ENCODE measurements around the gene ZPBP2. TPM values are rescaled to one million over a fixed set of nuclear protein-coding genes. Genes with fewer than 3 reads are reported as not detected.
"Not testable (repeated sequence)": the region's sequence is repeated elsewhere in the genome, so short reads cannot be mapped to it uniquely, and the experiment has no call there.

ZPBP2 gene
- polyA plus RNA-seq, 1 donor from 2014 or later, result not detected

- no peak overlapping the region for H2AFZ ChIP-seq (ENCODE audit: low read depth, low read length)
- H3K9ac ChIP-seq (ENCODE audit: low read length), result no peak overlapping the region
- H3K27ac ChIP-seq (ENCODE audit: low read length), result no peak overlapping the region
- H3K9me2 ChIP-seq (ENCODE audit: insufficient read depth, low read length), result no peaks in the 10 kb centered on the region
- H3K4me2 ChIP-seq (ENCODE audit: low read length), result no peak overlapping the region
- H3K4me3 ChIP-seq (ENCODE audit: low read length), result no peak overlapping the region
- no peaks in the 10 kb centered on the region for H3K27me3 ChIP-seq (ENCODE audit: insufficient read depth, low read depth, low read length)
- H3F3A ChIP-seq (ENCODE audit: insufficient read depth, low read length, poor library complexity, severe bottlenecking), result no peaks in the 10 kb centered on the region
- H4K20me1 ChIP-seq (ENCODE audit: insufficient read depth), result no peaks in the 10 kb centered on the region
- TF ChIP-seq EP300 (conservative IDR thresholded peaks at IDR 0.05; ENCODE audit: poor library complexity, severe bottlenecking), result no peak
- no peak for TF ChIP-seq RAD21 (conservative IDR thresholded peaks at IDR 0.05)
- no peak for TF ChIP-seq MXI1 (conservative IDR thresholded peaks at IDR 0.05; ENCODE audit: poor library complexity, severe bottlenecking)
- TF ChIP-seq TAF1 (IDR thresholded peaks at IDR 0.05; ENCODE audit: low read depth), result no peak
- no peak for TF ChIP-seq POLR2AphosphoS5 (IDR thresholded peaks at IDR 0.05)
- TF ChIP-seq, protein P1, sequence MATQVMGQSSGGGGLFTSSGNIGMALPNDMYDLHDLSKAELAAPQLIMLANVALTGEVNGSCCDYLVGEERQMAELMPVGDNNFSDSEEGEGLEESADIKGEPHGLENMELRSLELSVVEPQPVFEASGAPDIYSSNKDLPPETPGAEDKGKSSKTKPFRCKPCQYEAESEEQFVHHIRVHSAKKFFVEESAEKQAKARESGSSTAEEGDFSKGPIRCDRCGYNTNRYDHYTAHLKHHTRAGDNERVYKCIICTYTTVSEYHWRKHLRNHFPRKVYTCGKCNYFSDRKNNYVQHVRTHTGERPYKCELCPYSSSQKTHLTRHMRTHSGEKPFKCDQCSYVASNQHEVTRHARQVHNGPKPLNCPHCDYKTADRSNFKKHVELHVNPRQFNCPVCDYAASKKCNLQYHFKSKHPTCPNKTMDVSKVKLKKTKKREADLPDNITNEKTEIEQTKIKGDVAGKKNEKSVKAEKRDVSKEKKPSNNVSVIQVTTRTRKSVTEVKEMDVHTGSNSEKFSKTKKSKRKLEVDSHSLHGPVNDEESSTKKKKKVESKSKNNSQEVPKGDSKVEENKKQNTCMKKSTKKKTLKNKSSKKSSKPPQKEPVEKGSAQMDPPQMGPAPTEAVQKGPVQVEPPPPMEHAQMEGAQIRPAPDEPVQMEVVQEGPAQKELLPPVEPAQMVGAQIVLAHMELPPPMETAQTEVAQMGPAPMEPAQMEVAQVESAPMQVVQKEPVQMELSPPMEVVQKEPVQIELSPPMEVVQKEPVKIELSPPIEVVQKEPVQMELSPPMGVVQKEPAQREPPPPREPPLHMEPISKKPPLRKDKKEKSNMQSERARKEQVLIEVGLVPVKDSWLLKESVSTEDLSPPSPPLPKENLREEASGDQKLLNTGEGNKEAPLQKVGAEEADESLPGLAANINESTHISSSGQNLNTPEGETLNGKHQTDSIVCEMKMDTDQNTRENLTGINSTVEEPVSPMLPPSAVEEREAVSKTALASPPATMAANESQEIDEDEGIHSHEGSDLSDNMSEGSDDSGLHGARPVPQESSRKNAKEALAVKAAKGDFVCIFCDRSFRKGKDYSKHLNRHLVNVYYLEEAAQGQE (IDR thresholded peaks at IDR 0.05; ENCODE audit: borderline replicate concordance), result no peak
- TF ChIP-seq, protein P2, sequence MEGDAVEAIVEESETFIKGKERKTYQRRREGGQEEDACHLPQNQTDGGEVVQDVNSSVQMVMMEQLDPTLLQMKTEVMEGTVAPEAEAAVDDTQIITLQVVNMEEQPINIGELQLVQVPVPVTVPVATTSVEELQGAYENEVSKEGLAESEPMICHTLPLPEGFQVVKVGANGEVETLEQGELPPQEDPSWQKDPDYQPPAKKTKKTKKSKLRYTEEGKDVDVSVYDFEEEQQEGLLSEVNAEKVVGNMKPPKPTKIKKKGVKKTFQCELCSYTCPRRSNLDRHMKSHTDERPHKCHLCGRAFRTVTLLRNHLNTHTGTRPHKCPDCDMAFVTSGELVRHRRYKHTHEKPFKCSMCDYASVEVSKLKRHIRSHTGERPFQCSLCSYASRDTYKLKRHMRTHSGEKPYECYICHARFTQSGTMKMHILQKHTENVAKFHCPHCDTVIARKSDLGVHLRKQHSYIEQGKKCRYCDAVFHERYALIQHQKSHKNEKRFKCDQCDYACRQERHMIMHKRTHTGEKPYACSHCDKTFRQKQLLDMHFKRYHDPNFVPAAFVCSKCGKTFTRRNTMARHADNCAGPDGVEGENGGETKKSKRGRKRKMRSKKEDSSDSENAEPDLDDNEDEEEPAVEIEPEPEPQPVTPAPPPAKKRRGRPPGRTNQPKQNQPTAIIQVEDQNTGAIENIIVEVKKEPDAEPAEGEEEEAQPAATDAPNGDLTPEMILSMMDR (IDR thresholded peaks at IDR 0.05; ENCODE audit: poor library complexity, severe bottlenecking), result no peak
- no peak for TF ChIP-seq EZH2 (IDR thresholded peaks at IDR 0.05; ENCODE audit: borderline replicate concordance, insufficient read depth, low read length, poor library complexity, severe bottlenecking)
- TF ChIP-seq SMC3 (conservative IDR thresholded peaks at IDR 0.05; ENCODE audit: poor library complexity), result no peak
- no peaks in the 10 kb centered on the region for H3K36me3 ChIP-seq (ENCODE audit: insufficient read depth, low read length)
- no peaks in the 10 kb centered on the region for H3K9me3 ChIP-seq (ENCODE audit: low read length)
- no peaks in the 10 kb centered on the region for H3K79me2 ChIP-seq (replicated peaks; ENCODE audit: insufficient read depth, low read length)
Observed at GRCh38 chr17:39846205-39846604, 21.8 kb upstream of the ZPBP2 start.

- H3K9ac ChIP-seq (ENCODE audit: low read length), result no peak overlapping the region
- TF ChIP-seq EP300 (conservative IDR thresholded peaks at IDR 0.05; ENCODE audit: poor library complexity, severe bottlenecking) (no peak), SMC3 (conservative IDR thresholded peaks at IDR 0.05; ENCODE audit: poor library complexity) (no peak), RAD21 (conservative IDR thresholded peaks at IDR 0.05) (no peak), MXI1 (conservative IDR thresholded peaks at IDR 0.05; ENCODE audit: poor library complexity, severe bottlenecking) (no peak), TAF1 (IDR thresholded peaks at IDR 0.05; ENCODE audit: low read depth) (no peak), EZH2 (IDR thresholded peaks at IDR 0.05; ENCODE audit: borderline replicate concordance, insufficient read depth, low read length, poor library complexity, severe bottlenecking) (no peak), POLR2AphosphoS5 (IDR thresholded peaks at IDR 0.05) (no peak)
- TF ChIP-seq, protein P1 (IDR thresholded peaks at IDR 0.05; ENCODE audit: borderline replicate concordance), result no peak
- TF ChIP-seq, protein P2 (IDR thresholded peaks at IDR 0.05; ENCODE audit: poor library complexity, severe bottlenecking), result no peak
- no peak overlapping the region for H2AFZ ChIP-seq (ENCODE audit: low read depth, low read length)
- no peaks in the 10 kb centered on the region for H3K79me2 ChIP-seq (replicated peaks; ENCODE audit: insufficient read depth, low read length)
- H3K4me2 ChIP-seq (ENCODE audit: low read length), result no peak overlapping the region
- H4K20me1 ChIP-seq (ENCODE audit: insufficient read depth), result no peaks in the 10 kb centered on the region
- no peaks in the 10 kb centered on the region for H3K9me2 ChIP-seq (ENCODE audit: insufficient read depth, low read length)
- H3K27me3 ChIP-seq (ENCODE audit: insufficient read depth, low read depth, low read length), result no peaks in the 10 kb centered on the region
- H3K4me3 ChIP-seq (ENCODE audit: low read length), result no peak overlapping the region
- H3K9me3 ChIP-seq (ENCODE audit: low read length), result no peaks in the 10 kb centered on the region
- H3K27ac ChIP-seq (ENCODE audit: low read length), result no peak overlapping the region
- no peaks in the 10 kb centered on the region for H3F3A ChIP-seq (ENCODE audit: insufficient read depth, low read length, poor library complexity, severe bottlenecking)
- H3K36me3 ChIP-seq (ENCODE audit: insufficient read depth, low read length), result no peaks in the 10 kb centered on the region
Observed at GRCh38 chr17:39848600-39848999, 19.4 kb upstream of the ZPBP2 start.

GRCh38 chr17:39850186-39850585 lies 17.8 kb upstream of the ZPBP2 start:
- H3K9ac ChIP-seq (ENCODE audit: low read length); H3K4me2 ChIP-seq (ENCODE audit: low read length); H2AFZ ChIP-seq (ENCODE audit: low read depth, low read length); H3K79me2 ChIP-seq (replicated peaks; ENCODE audit: insufficient read depth, low read length); H3K27ac ChIP-seq (ENCODE audit: low read length); H3K36me3 ChIP-seq (ENCODE audit: insufficient read depth, low read length); H4K20me1 ChIP-seq (ENCODE audit: insufficient read depth); H3K9me2 ChIP-seq (ENCODE audit: insufficient read depth, low read length); H3F3A ChIP-seq (ENCODE audit: insufficient read depth, low read length, poor library complexity, severe bottlenecking); H3K4me3 ChIP-seq (ENCODE audit: low read length); H3K27me3 ChIP-seq (ENCODE audit: insufficient read depth, low read depth, low read length); H3K9me3 ChIP-seq (ENCODE audit: low read length): not testable (repeated sequence)

Measured in neural cell (in vitro differentiated cells).